Caki2 (cell line): ENCODE results near the gene TNS3. TPM values are rescaled to one million over a fixed set of nuclear protein-coding genes. Genes with fewer than 3 reads are reported as not detected.
"Not testable (repeated sequence)": the region's sequence is repeated elsewhere in the genome, so short reads cannot be mapped to it uniquely, and the experiment has no call there.

Experiments used
- DNase-seq: peaks from one replicate; pipeline ENCODE4 v3.0.0-alpha.2; 2015; ENCODE audit warnings: low read depth
- in situ Hi-C: cut with HindIII; loops from 2 replicates; pipeline ENCODE4 v1.10.0; 2016; ENCODE audit warnings: low sequenced_read_pairs, low pct_unique_long_range_greater_than_20kb, mixed read lengths
- total RNA-seq: library from RNA; depleted of rRNA; stranded (reverse); fragments of >200 nt; shearing (Covaris generic); gene quantifications from 2 replicates; pipeline ENCODE4 v1.2.3, GENCODE V29; 2014; ENCODE audit warnings: low replicate concordance

TNS3 gene
- total RNA-seq, 1 experiment from 2014 or later: 50.5 TPM

- in situ Hi-C loops: no loop called here
- DNase-seq: no peak
These were observed 30.1 kb downstream of the TNS3 start for GRCh38 chr7:47551668-47552440.

GRCh38 chr7:47550788-47551470 lies 31.0 kb downstream of the TNS3 start:
- in situ Hi-C loops: no loop called here
- no peak for DNase-seq

DNA sequence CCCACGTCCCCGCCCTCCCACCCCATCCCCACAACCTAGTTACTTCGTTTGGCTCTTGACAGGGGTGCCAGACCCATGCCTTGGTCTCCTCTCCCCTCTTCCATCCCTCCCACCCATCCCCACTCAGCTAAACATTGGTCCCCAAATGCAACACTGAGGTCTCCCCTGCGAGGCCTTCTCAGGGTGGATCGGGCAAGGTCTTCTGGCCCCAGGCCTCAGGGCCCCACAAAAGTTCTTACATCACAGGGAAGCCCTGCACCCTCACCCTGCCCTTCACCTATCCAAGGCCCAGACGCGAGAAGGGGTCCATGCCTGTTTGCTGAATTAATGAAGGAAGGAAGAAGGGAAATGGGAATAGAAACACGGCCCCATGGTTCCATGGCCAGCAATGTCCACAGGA lies 32.0 kb downstream of the TNS3 start:
- in situ Hi-C loops: no loop called here
- DNase-seq: no peak

- in situ Hi-C loops: no loop called here
- no peak for DNase-seq
These were observed 32.5 kb downstream of the TNS3 start for GRCh38 chr7:47549397-47549796.

- DNase-seq: no peak
- in situ Hi-C loops: no loop called here
These were observed 33.4 kb downstream of the TNS3 start for GRCh38 chr7:47548546-47548945.

DNA sequence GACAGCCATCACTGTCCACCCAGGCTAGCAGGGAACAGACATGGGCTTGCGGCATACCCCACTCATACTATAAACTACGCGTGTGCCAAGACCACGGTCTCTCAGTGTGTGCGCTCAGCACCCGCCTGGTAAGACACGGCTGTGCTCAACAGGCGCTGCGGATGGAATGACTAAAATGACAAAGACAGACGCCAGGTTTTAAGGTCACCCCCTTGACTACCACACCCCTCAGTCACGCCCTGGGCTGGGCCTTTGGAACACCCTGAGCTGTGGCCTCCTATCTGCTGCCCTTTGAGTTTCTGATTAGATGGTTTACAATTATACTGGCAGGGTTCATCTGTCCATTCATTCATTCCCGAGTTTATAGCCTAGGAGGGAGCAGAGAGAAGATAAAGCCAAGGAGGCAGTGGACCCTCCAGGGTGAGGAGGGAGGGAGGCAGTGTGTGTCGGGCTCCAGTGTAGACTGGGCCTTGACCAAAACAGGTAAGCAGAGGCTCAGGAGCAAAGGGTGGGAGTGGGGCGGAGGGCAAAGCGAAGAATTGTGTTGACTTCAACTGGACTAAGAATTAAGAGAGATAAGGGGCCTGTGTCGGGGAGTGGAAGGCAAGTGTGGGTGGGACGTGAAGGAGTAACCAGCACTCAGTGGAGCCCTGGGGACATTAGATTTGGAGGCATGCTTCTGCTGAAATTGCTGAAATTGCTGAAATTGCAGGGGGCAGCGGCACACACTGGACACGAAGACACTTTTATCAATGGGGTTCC lies 35.0 kb downstream of the TNS3 start:
- in situ Hi-C loops: no loop called here
- no peak for DNase-seq

DNA sequence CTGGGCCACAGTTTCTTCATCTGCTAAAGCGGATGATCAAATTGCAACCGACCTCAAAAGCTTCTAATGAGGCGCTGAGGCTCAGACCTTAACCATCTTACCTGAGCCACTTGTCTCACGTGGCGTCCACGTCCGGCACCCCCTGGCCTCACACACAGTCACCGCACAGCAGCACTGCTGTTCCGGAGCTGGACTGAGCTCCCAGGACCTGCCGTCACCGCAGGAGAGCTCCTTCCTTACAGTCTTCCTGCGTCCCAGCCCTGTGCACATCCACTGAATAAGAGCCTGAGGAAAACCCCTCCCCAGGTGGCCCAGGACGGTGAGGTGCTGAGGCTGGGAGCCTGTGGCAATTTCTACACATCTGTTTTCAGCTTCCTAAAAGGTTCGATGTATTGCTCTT lies 35.7 kb downstream of the TNS3 start:
- in situ Hi-C loops: no loop called here

DNA sequence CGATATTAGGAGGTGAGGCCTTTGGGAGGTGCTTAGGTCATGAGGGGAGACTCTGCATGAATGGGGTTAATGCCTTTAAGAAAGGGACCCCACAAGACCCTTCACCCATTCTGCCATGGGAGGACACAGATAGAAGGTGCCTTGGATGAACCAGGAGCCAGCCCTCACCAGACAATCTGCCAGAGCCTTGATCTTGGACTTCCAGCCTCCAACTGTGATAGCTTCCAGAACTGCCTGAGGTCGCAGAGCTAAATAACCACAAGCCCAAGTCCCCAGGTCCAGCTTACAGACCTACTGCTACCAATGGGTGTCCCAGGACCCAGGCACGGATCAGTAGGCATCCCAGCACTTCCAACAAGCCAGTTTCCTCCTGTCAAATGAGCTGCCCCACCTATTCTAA lies 37.5 kb downstream of the TNS3 start:
- no peak for DNase-seq

More for the DNA sequence above, 35.7 kb downstream of the TNS3 start:
- DNase-seq: no peak

GRCh38 chr7:47543714-47544113 lies 38.2 kb downstream of the TNS3 start:
- in situ Hi-C loops: no loop called here
- no peak for DNase-seq

More for the DNA sequence above, 37.5 kb downstream of the TNS3 start:
- in situ Hi-C loops: no loop called here

- in situ Hi-C loops: no loop called here
These were observed 38.9 kb downstream of the TNS3 start for GRCh38 chr7:47543056-47543455.

DNA sequence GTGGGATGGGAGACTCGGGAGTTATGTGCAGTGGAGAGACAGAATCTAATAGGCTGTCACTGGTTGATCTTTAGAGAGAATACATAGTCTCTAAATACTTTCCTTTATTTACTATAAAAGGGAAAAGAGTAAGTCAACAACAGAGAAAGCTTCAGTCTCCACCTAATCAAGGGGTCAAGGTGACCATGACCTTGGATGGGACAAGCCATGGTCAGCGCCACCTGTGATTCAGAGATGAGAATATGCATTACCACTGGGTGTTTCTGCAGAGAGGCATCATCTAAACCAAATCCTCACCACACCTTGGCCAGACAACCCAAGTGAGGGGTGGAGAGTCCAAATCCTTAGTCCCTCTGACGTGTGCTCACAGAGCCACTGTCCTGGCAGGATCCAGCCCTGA lies 39.9 kb downstream of the TNS3 start:
- no peak for DNase-seq
- in situ Hi-C loops: no loop called here

More at GRCh38 chr7:47543056-47543455, 38.9 kb downstream of the TNS3 start:
- no peak for DNase-seq

GRCh38 chr7:47541485-47541884 lies 40.4 kb downstream of the TNS3 start:
- DNase-seq, in situ Hi-C loops: not testable (repeated sequence)

GRCh38 chr7:47540387-47541350 lies 41.2 kb downstream of the TNS3 start:
- in situ Hi-C loops: no loop called here
- no peak for DNase-seq

DNA sequence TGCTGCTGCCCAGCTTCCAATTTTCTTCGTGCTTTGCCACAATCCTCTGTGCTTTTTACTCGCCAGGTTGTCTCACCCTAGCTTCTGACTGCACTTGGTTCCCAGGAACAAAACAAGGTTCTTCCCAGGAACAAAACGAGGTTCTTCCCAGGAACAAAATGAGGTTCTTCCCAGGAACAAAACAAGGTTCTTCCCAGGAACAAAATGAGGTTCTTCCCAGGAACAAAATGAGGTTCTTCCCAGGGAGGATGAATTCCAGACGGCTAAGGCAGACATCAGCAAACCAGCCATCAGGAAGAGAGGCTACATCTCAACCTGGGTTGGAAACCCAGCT lies 41.9 kb downstream of the TNS3 start:
- DNase-seq: no peak
- in situ Hi-C loops: no loop called here

DNA sequence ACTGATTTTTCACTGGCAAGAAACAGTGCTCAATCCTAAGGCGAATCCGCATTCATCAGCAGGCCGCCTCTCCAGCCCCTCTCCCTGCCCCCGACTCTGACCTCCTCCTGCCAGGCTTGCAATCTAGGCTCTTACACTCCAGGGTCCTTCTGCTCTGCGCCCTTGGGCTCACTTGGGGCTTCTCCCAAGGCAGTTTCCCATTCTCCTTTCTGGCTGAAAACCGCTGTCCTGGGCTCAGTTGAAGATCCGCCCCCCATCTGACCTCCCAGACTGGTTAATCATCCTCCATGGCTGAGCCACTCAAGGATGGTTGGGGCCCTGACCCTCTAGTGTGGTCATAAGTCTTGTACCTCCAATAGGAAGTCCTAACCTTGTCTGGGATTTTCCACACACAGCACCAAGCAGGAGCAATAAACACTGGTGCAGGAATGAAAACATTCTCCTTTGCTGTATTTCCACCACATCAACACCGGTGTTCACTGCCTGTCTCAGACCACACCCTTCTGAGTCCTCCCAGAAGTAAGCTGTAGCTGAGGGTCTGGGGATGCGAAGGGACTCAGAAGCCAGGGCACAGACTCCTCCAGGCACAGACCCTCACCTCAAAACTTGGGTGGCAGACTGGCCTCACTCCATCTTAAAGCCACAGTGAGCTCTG lies 42.4 kb downstream of the TNS3 start:
- in situ Hi-C loops: no loop called here
- peak; percentile 95 for DNase-seq

GRCh38 chr7:47538846-47539311 lies 43.0 kb downstream of the TNS3 start:
- no peak for DNase-seq

More at GRCh38 chr7:47538846-47539311, 43.0 kb downstream of the TNS3 start:
- in situ Hi-C loops: no loop called here
